Stimulated activated CD8-positive, alpha-beta memory T cell treated with anti-CD3 and anti-CD28 coated beads, Interleukin-15, amount 100 ng/mL, for 1 hour (primary cell): ENCODE measurements around the gene VGLL4.
"Not testable (repeated sequence)": the region's sequence is repeated elsewhere in the genome, so short reads cannot be mapped to it uniquely, and the experiment has no call there.

Source experiments
- DNase-seq: peaks from one replicate; pipeline ENCODE4 v3.0.0-alpha.2; 2020; ENCODE audit warnings: low read depth

Gene VGLL4

GRCh38 chr3:11583638-11584046, 60.1 kb downstream of the VGLL4 start:
- DNase-seq, result no peak

GRCh38 chr3:11583235-11583634, 60.5 kb downstream of the VGLL4 start:
- DNase-seq, result no peak

- DNase-seq, result no peak
These were observed 61.3 kb downstream of the VGLL4 start for GRCh38 chr3:11582191-11582968.

- DNase-seq, result no peak
These were observed 62.2 kb downstream of the VGLL4 start for GRCh38 chr3:11581237-11582190.

GRCh38 chr3:11580645-11581044, 63.1 kb downstream of the VGLL4 start:
- DNase-seq, result no peak

- no peak for DNase-seq
These were observed 65.5 kb downstream of the VGLL4 start for GRCh38 chr3:11578169-11578568.

GRCh38 chr3:11576453-11576852, 67.3 kb downstream of the VGLL4 start:
- DNase-seq, result no peak

- no peak for DNase-seq
These were observed 68.0 kb downstream of the VGLL4 start for GRCh38 chr3:11575677-11576076.

- no peak for DNase-seq
These were observed 68.6 kb downstream of the VGLL4 start for GRCh38 chr3:11574981-11575669.

- not testable (repeated sequence) for DNase-seq
These were observed 71.1 kb downstream of the VGLL4 start for GRCh38 chr3:11572660-11573059.

- DNase-seq, result no peak
These were observed 72.8 kb downstream of the VGLL4 start for GRCh38 chr3:11570789-11571495.

- no peak for DNase-seq
These were observed 73.5 kb downstream of the VGLL4 start for GRCh38 chr3:11570251-11570650.

- DNase-seq, result no peak
These were observed 74.5 kb downstream of the VGLL4 start for GRCh38 chr3:11569156-11569741.

- DNase-seq, result no peak
These were observed 75.1 kb downstream of the VGLL4 start for GRCh38 chr3:11568503-11569155.

GRCh38 chr3:11567516-11568467, 75.9 kb downstream of the VGLL4 start:
- no peak for DNase-seq

GRCh38 chr3:11566916-11567315, 76.8 kb downstream of the VGLL4 start:
- no peak for DNase-seq

GRCh38 chr3:11566478-11566877, 77.2 kb downstream of the VGLL4 start:
- no peak for DNase-seq

GRCh38 chr3:11565932-11566331, 77.8 kb downstream of the VGLL4 start:
- no peak for DNase-seq

- no peak for DNase-seq
These were observed 78.2 kb downstream of the VGLL4 start for GRCh38 chr3:11565492-11565891.

GRCh38 chr3:11565072-11565471, 78.6 kb downstream of the VGLL4 start:
- no peak for DNase-seq
